Endothelial cell (in vitro differentiated cells): ENCODE measurements around the gene PFKM. TPM values are rescaled to one million over a fixed set of nuclear protein-coding genes. Genes with fewer than 3 reads are reported as not detected.

Source experiments
- DNase-seq: peaks from one replicate; pipeline ENCODE4 v3.0.0; 2021; ENCODE audit warnings: low spot score
- H3K27ac Mint-ChIP-seq: one replicate; pipeline ENCODE4 v1.8.0; 2021; ENCODE audit warnings: mixed read lengths, inconsistent platforms; ENCODE audit not compliant: unreplicated experiment
- H3K27me3 Mint-ChIP-seq: one replicate; pipeline ENCODE4 v1.8.0; 2021; ENCODE audit warnings: mild to moderate bottlenecking, moderate library complexity, mixed read lengths, inconsistent platforms; ENCODE audit not compliant: unreplicated experiment
- H3K36me3 Mint-ChIP-seq: one replicate; pipeline ENCODE4 v1.8.0; 2021; ENCODE audit warnings: mild to moderate bottlenecking, low read depth, mixed read lengths, inconsistent platforms; ENCODE audit not compliant: unreplicated experiment
- H3K4me1 Mint-ChIP-seq: one replicate; pipeline ENCODE4 v1.8.0; 2021; ENCODE audit warnings: mild to moderate bottlenecking, mixed read lengths, inconsistent platforms; ENCODE audit not compliant: unreplicated experiment
- H3K4me3 Mint-ChIP-seq: one replicate; pipeline ENCODE4 v1.8.0; 2021; ENCODE audit warnings: mild to moderate bottlenecking, mixed read lengths, inconsistent platforms; ENCODE audit not compliant: unreplicated experiment
- H3K9me3 Mint-ChIP-seq: one replicate; pipeline ENCODE4 v1.8.0; 2021; ENCODE audit warnings: mixed read lengths, inconsistent platforms; ENCODE audit not compliant: unreplicated experiment
- CTCF ChIP-seq: fragments of 200-600 bp; sonication (generic); IDR thresholded peaks from one replicate; pipeline ENCODE4 v1.5.0; 2021; ENCODE audit warnings: antibody characterized with exemption; ENCODE audit not compliant: unreplicated experiment
- total RNA-seq: library from RNA; stranded (reverse); fragmentation: NEBNext Ultra II Directional; extraction: Animal tissue kit (Norgen Biotek cat#: 25700); gene quantifications from one replicate; pipeline ENCODE4 v1.2.1, GENCODE V29; 2021; ENCODE audit not compliant: unreplicated experiment

The PFKM gene
- total RNA-seq, 1 donor from 2014 or later: 97.3 TPM

DNA sequence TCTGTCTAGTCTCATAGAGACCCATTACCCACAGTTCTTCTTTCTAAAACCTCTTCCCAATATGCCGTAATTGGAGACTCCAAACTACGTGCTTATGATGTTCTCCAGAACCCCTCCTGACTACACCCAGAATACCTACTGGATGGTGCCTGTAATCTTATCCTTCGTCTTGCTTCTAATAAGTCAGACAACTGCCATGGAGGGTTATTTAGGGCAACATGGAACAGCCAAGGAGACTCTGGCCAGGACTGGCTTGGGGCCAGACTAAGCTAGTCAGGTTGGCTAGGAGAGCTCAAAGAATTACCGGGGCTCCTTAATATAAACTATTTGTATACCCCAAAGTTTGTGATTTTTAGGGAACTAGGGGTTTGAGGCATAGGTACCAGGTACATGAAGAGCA lies 6.8 kb downstream of the PFKM start:
- Mint-ChIP-seq H3K27me3 (no peaks in the 10 kb centered on the region), H3K4me3 (no peak overlapping the region), H3K27ac (no peak overlapping the region), H3K4me1 (peaks cover 1% of the 10 kb centered on the region), H3K9me3 (no peaks in the 10 kb centered on the region), H3K36me3 (peaks cover 25% of the 10 kb centered on the region)
- no peak for TF ChIP-seq CTCF
- DNase-seq: no peak

DNA sequence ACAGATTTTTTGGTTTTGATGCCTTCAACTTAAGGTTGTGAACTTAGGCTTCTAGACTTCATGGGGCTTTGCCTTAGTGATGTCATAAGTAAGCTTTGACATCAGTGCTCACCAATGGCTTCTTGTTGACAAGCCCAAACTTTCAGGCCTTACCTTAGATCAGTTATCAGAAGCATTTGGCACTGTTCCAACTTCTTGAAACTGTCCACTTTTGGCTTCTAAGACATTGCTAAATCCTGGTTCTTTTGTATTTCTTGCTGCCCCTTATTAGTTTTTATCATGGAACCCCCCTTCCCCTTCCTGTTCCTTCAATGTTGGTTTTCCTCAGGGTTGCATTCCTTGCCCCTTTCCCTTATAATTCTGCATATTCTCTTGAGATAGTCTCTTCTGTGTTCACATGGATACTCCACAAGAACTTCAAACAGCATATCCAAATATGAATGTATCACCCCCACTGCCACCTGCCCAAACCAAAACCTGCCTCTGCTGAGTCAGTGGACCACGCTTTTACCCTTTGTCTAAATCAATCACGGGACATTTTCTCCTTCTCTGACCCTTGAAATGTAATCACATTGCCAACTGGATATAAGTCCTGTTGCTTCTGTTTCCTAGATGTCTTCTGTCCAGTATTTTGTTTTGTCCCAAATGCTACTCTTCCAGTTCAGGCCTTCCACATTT lies 7.9 kb downstream of the PFKM start:
- no peaks in the 10 kb centered on the region for H3K9me3 Mint-ChIP-seq
- no peak for TF ChIP-seq CTCF
- no peaks in the 10 kb centered on the region for H3K4me1 Mint-ChIP-seq
- no peak for DNase-seq
- peak overlapping the region; percentile 67 for H3K4me3 Mint-ChIP-seq
- H3K27ac Mint-ChIP-seq: no peak overlapping the region
- no peaks in the 10 kb centered on the region for H3K27me3 Mint-ChIP-seq
- H3K36me3 Mint-ChIP-seq: peaks cover 33% of the 10 kb centered on the region

- Mint-ChIP-seq H3K27me3 (no peaks in the 10 kb centered on the region), H3K27ac (peak overlapping the region; percentile 38), H3K36me3 (peaks cover 44% of the 10 kb centered on the region), H3K4me3 (no peak overlapping the region), H3K9me3 (no peaks in the 10 kb centered on the region), H3K4me1 (no peaks in the 10 kb centered on the region)
- no peak for TF ChIP-seq CTCF
- no peak for DNase-seq
Measured at GRCh38 chr12:48128800-48129199, 9.6 kb downstream of the PFKM start.

DNA sequence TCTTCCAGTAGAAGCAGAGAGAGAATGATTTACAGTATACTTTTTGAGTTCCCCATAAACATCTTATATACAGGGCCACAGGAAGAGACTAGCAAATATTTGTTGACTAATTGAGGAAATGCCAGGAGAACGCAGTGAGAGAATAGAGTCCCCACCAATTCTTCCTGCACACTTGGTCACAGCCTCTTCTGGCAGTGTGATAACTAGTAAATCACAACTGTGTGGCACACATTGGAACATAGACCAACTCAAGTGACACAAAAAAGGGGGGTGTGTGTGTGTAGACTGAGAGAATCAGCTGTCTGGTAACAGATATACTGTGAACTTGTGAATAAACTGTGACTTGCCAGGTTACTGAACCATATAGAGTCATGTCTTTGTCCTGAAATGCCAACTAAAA lies 10.2 kb downstream of the PFKM start:
- peaks cover 45% of the 10 kb centered on the region for H3K36me3 Mint-ChIP-seq
- H3K4me3 Mint-ChIP-seq: no peak overlapping the region
- H3K4me1 Mint-ChIP-seq: no peaks in the 10 kb centered on the region
- no peaks in the 10 kb centered on the region for H3K9me3 Mint-ChIP-seq
- no peak overlapping the region for H3K27ac Mint-ChIP-seq
- no peak for DNase-seq
- no peak for TF ChIP-seq CTCF
- H3K27me3 Mint-ChIP-seq: no peaks in the 10 kb centered on the region

DNA sequence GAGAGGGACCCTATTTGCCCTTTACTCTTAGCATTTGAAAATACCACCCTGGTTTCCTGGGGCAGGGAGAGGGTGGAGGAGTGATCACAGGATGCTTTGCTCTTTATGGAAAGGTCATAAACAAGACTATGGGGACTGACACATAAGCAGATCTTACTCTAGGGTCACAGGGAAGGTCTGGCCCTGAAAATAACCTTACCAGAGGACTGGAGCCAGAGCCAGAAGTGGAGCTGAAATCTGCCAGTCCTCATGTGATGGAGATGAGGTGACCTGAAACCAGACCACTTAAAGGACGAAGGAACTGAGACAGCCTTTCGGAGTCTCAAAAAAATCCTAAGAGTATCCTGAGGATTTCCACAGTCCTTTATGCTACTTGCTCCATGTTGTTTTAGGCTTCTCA lies 12.4 kb downstream of the PFKM start:
- H3K36me3 Mint-ChIP-seq: peaks cover 49% of the 10 kb centered on the region
- H3K9me3 Mint-ChIP-seq: no peaks in the 10 kb centered on the region
- H3K4me3 Mint-ChIP-seq: no peak overlapping the region
- no peak overlapping the region for H3K27ac Mint-ChIP-seq
- no peak for DNase-seq
- no peaks in the 10 kb centered on the region for H3K4me1 Mint-ChIP-seq
- TF ChIP-seq CTCF: no peak
- no peaks in the 10 kb centered on the region for H3K27me3 Mint-ChIP-seq
